IMR-90 (cell line): ENCODE data around the gene CREB5. TPM values are rescaled to one million over a fixed set of nuclear protein-coding genes. Genes with fewer than 3 reads are reported as not detected.

Experiments
- ATAC-seq: fragments of 200-7000 bp; cut with Tn5 transposase; 2 replicates; pipeline ENCODE4 v1.9.1; 2020; ENCODE audit warnings: low read depth, mild to moderate bottlenecking, moderate library complexity
- BruUV-seq: library from RNA; stranded (reverse); fragments of 400-500 nt; replicated peaks from 2 replicates; lab custom pipeline; 2021; lab: Mats Ljungman, UMichigan
- CTCF ChIA-PET: fragments of 300-600 bp; formaldehyde crosslinking; extraction: SDS; loops from one replicate; lab custom pipeline; 2021; ENCODE audit warnings: antibody characterized with exemption; lab: Yijun Ruan, JAX
- POLR2A ChIA-PET: fragments of 300-600 bp; sonication (Branson Sonifier 250); formaldehyde crosslinking; loops from one replicate; lab custom pipeline; 2022; ENCODE audit warnings: antibody characterized with exemption; ENCODE audit not compliant: unreplicated experiment; lab: Charles Lee
- DNase-seq: peaks from one replicate; pipeline ENCODE4 v3.0.0; 2013
- H2AFZ ChIP-seq: replicated peaks from 2 replicates; pipeline ENCODE3; 2013; ENCODE audit warnings: low read length, mild to moderate bottlenecking; ENCODE audit not compliant: poor library complexity
- H2AK5ac ChIP-seq: 2 replicates; pipeline ENCODE4 v1.6.1; 2013; ENCODE audit warnings: low read depth, low read length, inconsistent platforms
- H2AK9ac ChIP-seq: replicated peaks from 2 replicates; pipeline ENCODE3; 2013; ENCODE audit warnings: mild to moderate bottlenecking, low read depth, low read length, moderate library complexity; ENCODE audit not compliant: poor library complexity
- H2BK120ac ChIP-seq: 2 replicates; pipeline ENCODE4 v1.6.1; 2013; ENCODE audit warnings: low read depth, low read length, inconsistent platforms
- H2BK15ac ChIP-seq: 3 replicates; pipeline ENCODE4 v1.6.1; 2013; ENCODE audit warnings: low read depth, low read length, inconsistent platforms
- H2BK20ac ChIP-seq: 2 replicates; pipeline ENCODE4 v1.6.1; 2013; ENCODE audit warnings: low read depth, mild to moderate bottlenecking, inconsistent platforms, low read length, moderate library complexity
- H2BK5ac ChIP-seq: 2 replicates; pipeline ENCODE4 v1.6.1; 2013; ENCODE audit warnings: mild to moderate bottlenecking, low read depth, low read length, inconsistent platforms; ENCODE audit not compliant: poor library complexity, severe bottlenecking
- H3K14ac ChIP-seq: replicated peaks from 2 replicates; pipeline ENCODE4 v1.6.1; 2013; ENCODE audit warnings: low read depth, low read length, inconsistent platforms
- H3K18ac ChIP-seq: 2 replicates; pipeline ENCODE4 v1.6.1; 2013; ENCODE audit warnings: low read depth, low read length, control low read depth
- H3K23ac ChIP-seq: 2 replicates; pipeline ENCODE4 v1.6.1; 2013; ENCODE audit warnings: low read depth, low read length, inconsistent platforms
- H3K27ac ChIP-seq: 2 replicates; pipeline ENCODE4 v1.5.1; 2013; ENCODE audit warnings: mild to moderate bottlenecking, control low read depth, low read length; ENCODE audit not compliant: insufficient read depth
- H3K27me3 ChIP-seq: 2 replicates; pipeline ENCODE4 v1.6.1; 2013; ENCODE audit warnings: low read length; ENCODE audit not compliant: control insufficient read depth, insufficient read depth
- H3K36me3 ChIP-seq: 2 replicates; pipeline ENCODE4 v1.6.1; 2013; ENCODE audit warnings: low read length, mixed read lengths; ENCODE audit not compliant: control insufficient read depth, insufficient read depth
- H3K4ac ChIP-seq: 2 replicates; pipeline ENCODE4 v1.6.1; 2013; ENCODE audit warnings: low read depth, low read length, inconsistent platforms
- H3K4me1 ChIP-seq: 2 replicates; pipeline ENCODE4 v1.6.1; 2013; ENCODE audit warnings: low read length, mixed read lengths; ENCODE audit not compliant: control insufficient read depth, insufficient read depth
- H3K4me2 ChIP-seq: 2 replicates; pipeline ENCODE4 v1.6.1; 2013; ENCODE audit warnings: low read depth, mild to moderate bottlenecking, control low read depth, low read length, moderate library complexity
- H3K4me3 ChIP-seq: 2 replicates; pipeline ENCODE4 v1.5.1; 2013; ENCODE audit warnings: low read depth, mild to moderate bottlenecking, control low read depth, low read length, moderate library complexity; ENCODE audit not compliant: insufficient read depth
- H3K56ac ChIP-seq: 2 replicates; pipeline ENCODE4 v1.6.1; 2013; ENCODE audit warnings: low read length, inconsistent platforms; ENCODE audit not compliant: insufficient read depth; ENCODE audit errors: extremely low read depth
- H3K79me1 ChIP-seq, 2 experiments: 2 replicates each; pipeline ENCODE4 v1.6.1; 2013; ENCODE audit warnings: low read length in 2 of 2, inconsistent platforms in 1 of 2, low read depth in 1 of 2
- H3K9ac ChIP-seq: 2 replicates; pipeline ENCODE4 v1.6.1; 2013; ENCODE audit warnings: low read depth, low read length, control low read depth
- H3K9me1 ChIP-seq: 2 replicates; pipeline ENCODE4 v1.6.1; 2013; ENCODE audit warnings: low read length, inconsistent platforms; ENCODE audit not compliant: insufficient read depth
- H3K9me3 ChIP-seq: 2 replicates; pipeline ENCODE4 v1.6.1; 2013; ENCODE audit warnings: low read length; ENCODE audit not compliant: control insufficient read depth, insufficient read depth
- H4K20me1 ChIP-seq: 2 replicates; pipeline ENCODE4 v1.6.1; 2013; ENCODE audit warnings: low read length, inconsistent platforms; ENCODE audit not compliant: insufficient read depth
- H4K5ac ChIP-seq: 2 replicates; pipeline ENCODE4 v1.6.1; 2013; ENCODE audit warnings: mild to moderate bottlenecking, low read depth, low read length, control low read depth
- H4K8ac ChIP-seq, 2 experiments: 2 replicates each; pipeline ENCODE4 v1.6.1; 2013; ENCODE audit warnings: low read depth in 2 of 2, low read length in 2 of 2, control low read depth in 1 of 2, inconsistent platforms in 1 of 2
- H4K91ac ChIP-seq: 2 replicates; pipeline ENCODE4 v1.6.1; 2013; ENCODE audit warnings: low read depth, low read length, inconsistent platforms; ENCODE audit not compliant: insufficient read depth
- CEBPB ChIP-seq: IDR thresholded peaks from 2 replicates; pipeline ENCODE4 v1.6.1; 2012; ENCODE audit warnings: low read depth, low read length, improper control_type of control experiment
- MAFK ChIP-seq: IDR thresholded peaks from 2 replicates; pipeline ENCODE4 v1.6.1; 2012; ENCODE audit warnings: low read depth, low read length, improper control_type of control experiment
- RAD21 ChIP-seq: IDR thresholded peaks from 2 replicates; pipeline ENCODE4 v1.6.1; 2012; ENCODE audit warnings: low read length, improper control_type of control experiment
- RFX5 ChIP-seq: IDR thresholded peaks from 2 replicates; pipeline ENCODE4 v1.8.0; 2012; ENCODE audit warnings: low read depth, mild to moderate bottlenecking, low read length, moderate library complexity
- USF2 ChIP-seq: fragments of 150-350 bp; IDR thresholded peaks from 2 replicates; pipeline ENCODE4 v1.6.1; 2017; ENCODE audit warnings: mild to moderate bottlenecking, antibody characterized with exemption, low read length, low read depth
- dilution Hi-C: fragments of 300-500 bp; cut with HindIII; formaldehyde crosslinking; loops from one replicate; pipeline ENCODE4 v1.14.3; 2018; ENCODE audit warnings: low sequenced_read_pairs; ENCODE audit not compliant: unreplicated experiment
- in situ Hi-C: fragments of 300-500 bp; cut with MboI; formaldehyde crosslinking; loops from 3 replicates; pipeline ENCODE4 v1.14.3; 2019; ENCODE audit warnings: low sequenced_read_pairs, inconsistent platforms, mixed read lengths
- intact Hi-C: fragments of 100-400 bp; cut with micrococcal nuclease; formaldehyde crosslinking; loops from 2 replicates; pipeline ENCODE4 v1.10.0; 2022
- polyA plus RNA-seq, 3 experiments: library from polyadenylated mRNA; depleted of rRNA; stranded (reverse); fragments of >200 nt; gene quantifications; 2 replicates each; pipeline ENCODE4 v1.2.3, GENCODE V29; 2012; ENCODE audit warnings: low replicate concordance in 1 of 3
- total RNA-seq: library from RNA; depleted of rRNA; stranded (reverse); fragments of >200 nt; gene quantifications from 2 replicates; pipeline ENCODE4 v1.2.3, GENCODE V29; 2012

The CREB5 gene
- total and polyA plus RNA-seq, 2 of the 4 experiments (the other 2 are of a cell fraction) = 7.3 to 13.1 TPM

GRCh38 chr7:28850699-28851098 is 438.4 kb downstream of the CREB5 start:
- dilution Hi-C loops (no loop called here), in situ Hi-C loops (loop anchor here (10.0 kb wide), 2 partner anchors 456 to 556 kb away; no protein-coding TSS in a partner anchor)
- no peak overlapping the region for H4K5ac ChIP-seq

More at GRCh38 chr7:28850699-28851098, 438.4 kb downstream of the CREB5 start:
- no peak overlapping the region for H3K18ac ChIP-seq
- no peak overlapping the region for H3K27ac ChIP-seq
- no peaks in the 10 kb centered on the region for H3K36me3 ChIP-seq
- H3K9me3 ChIP-seq = peaks cover 3% of the 10 kb centered on the region; the same call in 1 of the 2 replicates
- no peak overlapping the region for H3K56ac ChIP-seq
- POLR2A ChIA-PET = no interaction called here
- no peak overlapping the region for H2BK20ac ChIP-seq
- H2AK9ac ChIP-seq = no peak overlapping the region
- no peak overlapping the region for H4K91ac ChIP-seq
- TF ChIP-seq RAD21 (no peak), USF2 (no peak), CEBPB (no peak), RFX5 (no peak), MAFK (no peak)
- no peak overlapping the region for H2AK5ac ChIP-seq
- H2AFZ ChIP-seq = no peak overlapping the region
- no peak overlapping the region for H2BK5ac ChIP-seq
- CTCF ChIA-PET = no interaction called here
- DNase-seq (no peak), ATAC-seq (no peak)
- no peak overlapping the region for H2BK15ac ChIP-seq
- H3K4me2 ChIP-seq = no peak overlapping the region
- no peak overlapping the region for H3K14ac ChIP-seq
- H3K79me1 ChIP-seq = no peaks in the 10 kb centered on the region
- no peak overlapping the region for H4K8ac ChIP-seq
- H3K23ac ChIP-seq = no peak overlapping the region
- peaks cover 4% of the 10 kb centered on the region for H3K4me1 ChIP-seq
- peaks cover 22% of the 10 kb centered on the region for H3K27me3 ChIP-seq
- H4K20me1 ChIP-seq = no peaks in the 10 kb centered on the region
- no peak overlapping the region for H3K4ac ChIP-seq
- BruUV-seq = no TSS peak
- H3K4me3 ChIP-seq = no peak overlapping the region
- no peak overlapping the region for H2BK120ac ChIP-seq
- peaks cover 6% of the 10 kb centered on the region; the same call in 1 of the 2 replicates for H3K9me1 ChIP-seq
- intact Hi-C loops = loop anchor here (2.0 to 10.0 kb wide), 3 partner anchors 14 to 1656 kb away; partner anchors contain the start of gene CREB5
- H3K9ac ChIP-seq = no peak overlapping the region
